Hindlimb muscle (tissue), 1 donor: ENCODE results near the gene MDN1. TPM values are rescaled to one million over a fixed set of nuclear protein-coding genes. Genes with fewer than 3 reads are reported as not detected.

Source experiments
- DNase-seq: peaks from one replicate; pipeline ENCODE4 v3.0.0-alpha.2; 2013
- polyA plus RNA-seq: library from polyadenylated mRNA; unstranded; fragments of 120-200 nt; gene quantifications from one replicate; pipeline ENCODE4 v1.2.1, GENCODE V29; 2013; ENCODE audit not compliant: insufficient read length

The MDN1 gene
- polyA plus RNA-seq, 1 donor: 30.2 TPM

- DNase-seq: peak; percentile 21
Observed at GRCh38 chr6:89597988-89598387, 221.6 kb downstream of the MDN1 start.

DNA sequence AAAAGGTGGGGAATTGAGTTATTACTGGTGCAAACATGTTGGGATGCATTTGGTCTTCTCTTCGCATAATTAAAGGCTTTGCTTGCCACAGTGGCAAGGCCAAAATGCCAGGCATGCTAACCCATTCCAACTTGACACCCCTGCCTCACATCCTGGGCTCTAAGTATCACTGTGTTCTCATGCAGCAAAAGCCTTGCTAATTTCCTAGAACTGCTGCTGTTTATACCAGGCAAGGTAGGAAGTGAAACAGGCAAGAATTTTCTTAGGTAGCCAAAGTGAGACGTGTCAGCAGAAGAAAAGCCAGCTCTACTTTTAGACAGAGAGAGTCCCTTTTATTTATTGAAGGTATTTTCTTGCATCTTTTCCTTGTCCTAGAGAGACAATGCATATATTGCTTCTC lies 222.2 kb downstream of the MDN1 start:
- no peak for DNase-seq

GRCh38 chr6:89596484-89596883 lies 223.1 kb downstream of the MDN1 start:
- no peak for DNase-seq

GRCh38 chr6:89596056-89596455 lies 223.5 kb downstream of the MDN1 start:
- DNase-seq: no peak

Other genes with a start within 250 kb of the MDN1 start
- gene LYRM2, start 181.0 kb downstream of the MDN1 start, polyA plus RNA-seq: 22.7 TPM
- 12.9 TPM for gene CASP8AP2, start 10.1 kb upstream of the MDN1 start, polyA plus RNA-seq
- not detected for gene GJA10, start 74.7 kb upstream of the MDN1 start, polyA plus RNA-seq